ENCODE data around the gene STIP1. TPM values are rescaled to one million over a fixed set of nuclear protein-coding genes. Genes with fewer than 3 reads are reported as not detected.
"Not testable (repeated sequence)": the region's sequence is repeated elsewhere in the genome, so short reads cannot be mapped to it uniquely, and the experiment has no call there.

The STIP1 gene
- total RNA-seq, 1 experiment from 2014 or later, result 557 TPM

DNA sequence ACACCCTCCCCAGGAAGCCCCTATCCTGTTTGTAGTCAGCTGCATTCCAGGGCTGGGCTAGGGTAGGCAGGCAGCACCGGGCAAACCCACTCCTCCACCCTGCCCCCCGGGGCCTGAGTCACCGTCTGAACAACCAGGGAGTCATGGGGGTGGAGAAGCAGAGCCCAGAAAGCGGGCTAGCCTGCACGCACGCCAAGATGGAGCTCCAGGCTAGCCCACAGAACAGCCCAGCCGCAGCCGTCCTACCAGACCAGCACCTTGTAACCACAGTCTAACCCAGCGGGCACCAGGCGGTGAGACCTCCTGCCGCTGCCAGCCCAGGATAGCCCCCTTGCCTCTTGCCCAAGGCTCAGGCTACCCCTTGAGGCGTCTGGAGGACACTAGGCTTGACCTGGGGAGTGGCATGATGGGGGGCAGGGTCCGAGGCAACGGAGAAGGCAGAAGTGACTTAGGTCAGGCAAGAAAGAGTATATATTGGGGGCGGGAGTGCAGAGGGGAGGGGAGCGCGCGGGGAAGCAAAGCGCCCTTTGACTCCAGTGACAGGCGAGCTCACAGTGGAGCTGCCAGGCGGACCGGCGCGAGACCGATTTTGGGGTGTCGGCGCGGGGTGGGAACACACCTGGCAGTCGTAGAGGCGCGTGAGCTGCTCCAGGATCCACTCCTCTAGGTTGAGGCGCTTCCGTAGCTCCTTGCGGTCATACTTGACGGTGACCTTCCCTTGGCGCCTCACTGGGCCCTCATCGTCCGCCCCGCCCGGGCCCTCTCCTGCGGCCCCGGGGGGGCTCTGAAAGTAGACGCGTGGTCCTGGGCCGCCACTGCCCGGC, 60.0 kb downstream of the STIP1 start:
- H3K4me3 ChIP-seq (ENCODE audit: low read length), result peak overlapping the region; percentile 80
- H3K27ac ChIP-seq (ENCODE audit: low read length), result peak overlapping the region; percentile 94
- H4K20me1 ChIP-seq (ENCODE audit: low read length), result peaks cover 8% of the 10 kb centered on the region; the same call in 1 of the 2 replicates
- H3K4me2 ChIP-seq (ENCODE audit: low read length), result peak overlapping the region; percentile 94
- TF ChIP-seq EZH2 (IDR thresholded peaks at IDR 0.05; ENCODE audit: low read length, unreplicated experiment) (no peak), EZH2phosphoT487 (IDR thresholded peaks at IDR 0.05; ENCODE audit: borderline replicate concordance, low read length) (no peak)
- TF ChIP-seq, protein P1, sequence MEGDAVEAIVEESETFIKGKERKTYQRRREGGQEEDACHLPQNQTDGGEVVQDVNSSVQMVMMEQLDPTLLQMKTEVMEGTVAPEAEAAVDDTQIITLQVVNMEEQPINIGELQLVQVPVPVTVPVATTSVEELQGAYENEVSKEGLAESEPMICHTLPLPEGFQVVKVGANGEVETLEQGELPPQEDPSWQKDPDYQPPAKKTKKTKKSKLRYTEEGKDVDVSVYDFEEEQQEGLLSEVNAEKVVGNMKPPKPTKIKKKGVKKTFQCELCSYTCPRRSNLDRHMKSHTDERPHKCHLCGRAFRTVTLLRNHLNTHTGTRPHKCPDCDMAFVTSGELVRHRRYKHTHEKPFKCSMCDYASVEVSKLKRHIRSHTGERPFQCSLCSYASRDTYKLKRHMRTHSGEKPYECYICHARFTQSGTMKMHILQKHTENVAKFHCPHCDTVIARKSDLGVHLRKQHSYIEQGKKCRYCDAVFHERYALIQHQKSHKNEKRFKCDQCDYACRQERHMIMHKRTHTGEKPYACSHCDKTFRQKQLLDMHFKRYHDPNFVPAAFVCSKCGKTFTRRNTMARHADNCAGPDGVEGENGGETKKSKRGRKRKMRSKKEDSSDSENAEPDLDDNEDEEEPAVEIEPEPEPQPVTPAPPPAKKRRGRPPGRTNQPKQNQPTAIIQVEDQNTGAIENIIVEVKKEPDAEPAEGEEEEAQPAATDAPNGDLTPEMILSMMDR (conservative IDR thresholded peaks at IDR 0.05; ENCODE audit: low read depth, low read length), result no peak
- ChIA-PET POLR2A (ENCODE audit: unreplicated experiment) (interaction anchor here (0.6 to 2.6 kb wide), 7 partner anchors 8 to 1581 kb away, joined by 3 to 18 read pairs (median 5); partner anchors contain the start of genes NUDT22 and STIP1), CTCF (interaction anchor here (0.7 to 1.3 kb wide), 4 partner anchors 8 to 72 kb away, joined by 3 read pairs; partner anchors contain the start of gene PRDX5)
- no peaks in the 10 kb centered on the region for H3F3A ChIP-seq (ENCODE audit: low read length, unreplicated experiment)
- H3K9me3 ChIP-seq (ENCODE audit: low read length), result no peaks in the 10 kb centered on the region
- ATAC-seq (peak; percentile 36), DNase-seq (peak; percentile 99)
- BruUV-seq (replicated peaks), result TSS peak; percentile 47
- H3K4me1 ChIP-seq (ENCODE audit: insufficient read depth, low read length), result peaks cover 49% of the 10 kb centered on the region
- intact Hi-C loops (cut with micrococcal nuclease), result loop anchor here (2.0 kb wide), 2 partner anchors 25 to 55 kb away; partner anchors contain the start of gene CATSPERZ
- H3K9ac ChIP-seq (ENCODE audit: low read length), result peak overlapping the region; percentile 93
- peaks cover 14% of the 10 kb centered on the region; the same call in 1 of the 2 replicates for H3K36me3 ChIP-seq (ENCODE audit: low read depth, low read length)
- H3K9me2 ChIP-seq (replicated peaks; ENCODE audit: low read length), result no peaks in the 10 kb centered on the region
- H2AFZ ChIP-seq (ENCODE audit: low read length), result no peak overlapping the region
- no peaks in the 10 kb centered on the region for H3K27me3 ChIP-seq (ENCODE audit: low read length)
- peaks cover 48% of the 10 kb centered on the region for H3K79me2 ChIP-seq (ENCODE audit: low read length)

DNA sequence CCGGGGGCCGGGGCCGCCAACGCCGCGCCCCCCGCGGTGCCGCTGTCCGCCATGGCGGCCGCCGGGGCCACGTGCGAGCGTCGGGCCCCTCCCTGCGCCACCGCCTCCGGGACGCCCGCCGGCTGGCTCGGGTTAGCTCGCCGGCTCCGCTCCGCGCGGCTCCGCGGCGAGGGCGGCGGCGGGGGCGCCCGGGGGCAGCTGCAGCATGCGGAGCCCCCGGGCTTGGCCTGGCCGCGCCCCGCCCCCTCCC, 60.6 kb downstream of the STIP1 start:
- peaks cover 49% of the 10 kb centered on the region for H3K79me2 ChIP-seq (ENCODE audit: low read length)
- ATAC-seq, result peak; percentile 1
- peak overlapping the region; percentile 93 for H3K9ac ChIP-seq (ENCODE audit: low read length)
- H3K4me2 ChIP-seq (ENCODE audit: low read length); BruUV-seq (replicated peaks); H4K20me1 ChIP-seq (ENCODE audit: low read length); H3K27me3 ChIP-seq (ENCODE audit: low read length); H3K9me2 ChIP-seq (replicated peaks; ENCODE audit: low read length); H3F3A ChIP-seq (ENCODE audit: low read length, unreplicated experiment); H3K9me3 ChIP-seq (ENCODE audit: low read length); DNase-seq; H2AFZ ChIP-seq (ENCODE audit: low read length): not testable (repeated sequence)
- H3K36me3 ChIP-seq (ENCODE audit: low read depth, low read length), result peaks cover 14% of the 10 kb centered on the region; the same call in 1 of the 2 replicates
- ChIA-PET CTCF (interaction anchor here (0.9 kb wide), 1 partner anchor 54 kb away, joined by 3 read pairs; no protein-coding TSS in a partner anchor), POLR2A (ENCODE audit: unreplicated experiment) (interaction anchor here (2.6 kb wide), 1 partner anchor 9 kb away, joined by 12 read pairs; no protein-coding TSS in a partner anchor)
- H3K4me3 ChIP-seq (ENCODE audit: low read length), result peak overlapping the region; percentile 80; the same call in 1 of the 2 replicates
- H3K27ac ChIP-seq (ENCODE audit: low read length), result peak overlapping the region; percentile 94
- intact Hi-C loops (cut with micrococcal nuclease), result loop anchor here (2.0 kb wide), 2 partner anchors 24 to 54 kb away; partner anchors contain the start of gene CATSPERZ
- peaks cover 50% of the 10 kb centered on the region for H3K4me1 ChIP-seq (ENCODE audit: insufficient read depth, low read length)

DNA sequence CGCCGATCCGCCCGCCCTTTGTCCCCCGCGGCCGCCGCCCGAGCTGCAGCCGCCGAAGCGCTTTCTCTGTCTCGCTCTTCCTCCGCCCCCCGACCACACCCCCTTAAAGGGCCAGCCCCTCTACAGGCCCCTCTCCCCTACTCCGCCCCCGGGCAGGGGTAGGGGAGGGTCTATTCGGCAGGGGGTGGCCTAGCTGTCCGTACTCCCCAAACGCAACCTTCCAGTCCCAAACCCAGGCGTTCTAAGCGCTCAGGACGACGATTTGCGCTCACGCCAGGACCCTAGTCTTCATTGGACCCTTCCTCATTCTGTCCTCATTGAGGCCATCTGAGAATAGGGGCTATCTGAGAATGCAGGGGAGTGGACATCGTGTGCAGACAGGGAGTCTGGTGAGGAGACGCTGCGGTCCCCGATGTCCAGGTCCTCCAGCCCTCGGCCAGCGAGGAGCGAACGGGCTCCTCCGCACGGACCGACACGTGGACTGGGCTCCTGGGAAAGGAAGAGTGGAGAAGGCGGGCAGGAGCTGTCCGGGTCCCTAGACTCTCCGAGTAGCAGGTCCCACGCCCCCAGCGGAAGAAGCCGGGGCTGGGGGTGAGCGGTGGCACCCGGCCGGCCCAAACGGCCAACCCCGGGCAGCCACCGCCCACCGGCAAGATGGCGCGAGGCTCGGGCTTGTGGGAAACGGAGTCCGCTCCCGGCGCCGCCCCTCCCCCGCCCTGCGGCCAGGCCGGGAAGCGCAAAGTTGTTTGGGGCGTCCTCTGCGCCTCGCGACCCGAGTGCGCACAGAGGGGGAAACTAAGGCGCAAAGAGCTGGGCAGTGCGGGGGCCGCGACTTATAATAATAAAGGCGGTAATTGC, 61.1 kb downstream of the STIP1 start, which contains the start of gene PPP1R14B:
TSS of gene PPP1R14B (minus strand) at position 73 of the 858 bp plus-strand sequence. CDS start 270 bp downstream, outside the sequence.
- peak within 1 kb of the TSS; percentile 82 for H2AFZ ChIP-seq (ENCODE audit: low read length)
- intact Hi-C loops (cut with micrococcal nuclease), result loop anchor here (2.0 kb wide), 2 partner anchors 24 to 54 kb away; partner anchors contain the start of gene CATSPERZ
- H3K27ac ChIP-seq (ENCODE audit: low read length), result peak within 1 kb of the TSS; percentile 94
- CTCF ChIA-PET, result interaction anchor here (0.6 kb wide), 1 partner anchor 57 kb away, joined by 5 read pairs; no protein-coding TSS in a partner anchor
- TSS peak; percentile 24 for BruUV-seq (replicated peaks)
- H3K9me3 ChIP-seq (ENCODE audit: low read length), result no peaks in the 10 kb centered on the region
- ATAC-seq (peak; percentile 41), DNase-seq (peak; percentile 91)
- H4K20me1 ChIP-seq (ENCODE audit: low read length), result peaks cover 8% of the 10 kb centered on the region; the same call in 1 of the 2 replicates
- peak within 1 kb of the TSS; percentile 94 for H3K4me2 ChIP-seq (ENCODE audit: low read length)
- H3K4me1 ChIP-seq (ENCODE audit: insufficient read depth, low read length), result peaks cover 49% of the 10 kb centered on the region
- POLR2A ChIA-PET (ENCODE audit: unreplicated experiment), result interaction anchor here (2.6 kb wide), 1 partner anchor 9 kb away, joined by 12 read pairs; no protein-coding TSS in a partner anchor
- peak within 1 kb of the TSS; percentile 93 for H3K9ac ChIP-seq (ENCODE audit: low read length)
- H3K27me3 ChIP-seq (ENCODE audit: low read length), result no peaks in the 10 kb centered on the region
- TF ChIP-seq, protein P1 (conservative IDR thresholded peaks at IDR 0.05; ENCODE audit: low read depth, low read length), result no peak
- TF ChIP-seq EZH2 (IDR thresholded peaks at IDR 0.05; ENCODE audit: low read length, unreplicated experiment) (no peak), EZH2phosphoT487 (IDR thresholded peaks at IDR 0.05; ENCODE audit: borderline replicate concordance, low read length) (no peak)
- H3K36me3 ChIP-seq (ENCODE audit: low read depth, low read length), result peaks cover 14% of the 10 kb centered on the region; the same call in 1 of the 2 replicates
- no peaks in the 10 kb centered on the region for H3K9me2 ChIP-seq (replicated peaks; ENCODE audit: low read length)
- peak within 1 kb of the TSS; percentile 80 for H3K4me3 ChIP-seq (ENCODE audit: low read length)
- no peaks in the 10 kb centered on the region for H3F3A ChIP-seq (ENCODE audit: low read length, unreplicated experiment)
- peaks cover 49% of the 10 kb centered on the region for H3K79me2 ChIP-seq (ENCODE audit: low read length)
